ENCODE results near the gene MYH14.
A peak's percentile ranks its signal among the peaks of the same experiment; 100 is the strongest.

Gene MYH14

GRCh38 chr19:50195224-50195623, 8.2 kb upstream of the MYH14 start:
- DNase-seq, result no peak

DNA sequence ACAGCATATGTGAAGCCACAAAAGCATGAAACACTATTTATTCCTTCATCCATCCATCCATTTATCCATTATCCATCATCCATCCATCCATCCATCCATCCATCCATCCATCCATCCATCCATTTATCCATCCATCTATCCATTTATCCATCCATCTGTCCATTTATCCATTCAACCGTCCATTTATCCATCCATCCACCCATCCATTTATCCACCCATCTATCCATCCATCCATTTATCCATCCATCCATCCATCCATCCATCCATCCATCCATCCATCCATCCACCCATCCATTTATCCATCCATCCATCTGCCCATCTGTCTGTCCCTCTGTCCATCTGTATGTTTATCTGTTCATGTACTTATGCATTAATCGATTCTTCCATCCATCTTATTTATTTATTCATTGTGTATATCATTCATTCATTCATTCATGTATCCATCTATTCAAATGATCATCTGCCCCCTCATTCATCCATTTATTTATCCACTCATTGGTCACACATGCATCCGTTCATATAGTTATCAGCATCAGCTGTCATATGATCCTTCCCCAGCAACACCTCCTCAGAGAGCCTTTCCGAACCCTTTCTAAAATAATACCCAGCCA, 7.0 kb upstream of the MYH14 start:
- DNase-seq, result no peak

- DNase-seq, result no peak
These were observed 6.1 kb upstream of the MYH14 start for GRCh38 chr19:50197348-50197747.

DNA sequence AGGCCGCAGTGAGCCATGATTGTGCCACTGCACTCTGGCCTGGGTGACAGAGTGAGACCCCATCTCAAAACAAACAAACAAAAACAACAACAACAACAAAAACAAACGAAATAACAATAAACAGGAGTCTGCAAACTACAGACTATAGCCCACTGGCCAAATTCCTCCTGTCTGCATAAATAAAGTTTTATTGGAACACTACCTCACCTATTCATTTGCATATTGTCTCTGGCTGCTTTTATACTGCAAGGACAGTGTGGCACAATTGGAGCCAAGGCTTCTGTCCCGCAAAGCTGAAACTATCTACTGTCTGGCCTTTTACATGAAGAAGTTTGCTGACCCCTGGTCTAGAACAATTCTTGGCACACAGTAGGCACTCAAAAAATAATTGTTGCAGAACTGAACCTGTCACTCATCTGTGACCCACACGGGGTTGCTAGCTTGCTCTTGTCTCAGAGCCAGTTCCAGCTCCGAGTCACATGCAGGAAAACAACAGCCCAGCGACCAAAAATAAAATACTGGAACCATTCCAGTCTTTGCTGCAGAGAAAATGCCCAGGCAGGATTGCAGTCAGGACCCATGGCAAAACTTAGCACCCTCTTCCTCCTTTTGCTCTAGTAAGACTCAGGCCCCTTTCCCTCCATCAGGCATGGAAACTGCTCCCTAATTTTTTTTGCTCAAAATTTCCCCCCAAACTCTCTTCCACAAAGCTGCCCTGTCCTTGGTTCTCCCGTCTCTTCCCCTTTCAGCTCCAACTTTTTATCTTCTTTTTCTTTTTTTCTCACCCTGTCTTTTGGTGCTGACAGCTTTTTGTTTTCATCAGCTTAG, 4.8 kb upstream of the MYH14 start:
- no peak for DNase-seq

- DNase-seq, result no peak
These were observed 4.2 kb upstream of the MYH14 start for GRCh38 chr19:50199259-50199555.

GRCh38 chr19:50202386-50202785, 1.0 kb upstream of the MYH14 start:
- no peak for DNase-seq

DNA sequence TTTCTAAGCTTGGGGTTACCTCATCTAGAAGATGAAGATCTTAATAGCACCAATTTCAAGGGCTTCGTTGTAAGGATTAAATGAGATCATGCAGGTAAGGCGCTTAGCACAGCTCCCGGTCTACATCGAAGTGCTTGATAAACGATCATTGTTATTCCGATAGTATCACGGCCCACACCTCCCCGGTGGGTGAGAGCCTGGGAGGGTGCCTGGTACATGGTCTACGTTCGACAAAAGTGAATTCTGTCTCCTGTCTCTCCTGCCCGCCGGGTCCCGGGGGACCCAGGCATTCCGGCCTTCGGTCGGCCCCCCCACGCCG, 501 bp upstream of the MYH14 start:
- no peak for DNase-seq

DNA sequence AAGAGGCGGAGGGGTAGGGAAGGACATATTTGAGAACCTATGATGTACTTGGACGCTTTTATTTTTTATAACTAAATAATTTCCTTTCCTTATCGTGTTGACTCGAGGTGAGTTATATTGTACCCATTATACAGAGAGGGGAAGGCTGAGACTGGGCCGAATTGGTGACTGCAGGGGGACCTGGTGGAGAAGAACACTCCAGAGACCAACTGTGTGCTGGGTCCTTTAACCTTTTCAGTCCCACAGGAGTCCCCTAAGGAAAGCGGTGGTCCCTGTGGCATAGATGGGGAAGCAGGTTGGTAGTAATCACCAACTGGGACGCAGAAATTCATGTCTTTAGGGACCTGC, 633 bp downstream of the MYH14 start:
- no peak for DNase-seq

DNA sequence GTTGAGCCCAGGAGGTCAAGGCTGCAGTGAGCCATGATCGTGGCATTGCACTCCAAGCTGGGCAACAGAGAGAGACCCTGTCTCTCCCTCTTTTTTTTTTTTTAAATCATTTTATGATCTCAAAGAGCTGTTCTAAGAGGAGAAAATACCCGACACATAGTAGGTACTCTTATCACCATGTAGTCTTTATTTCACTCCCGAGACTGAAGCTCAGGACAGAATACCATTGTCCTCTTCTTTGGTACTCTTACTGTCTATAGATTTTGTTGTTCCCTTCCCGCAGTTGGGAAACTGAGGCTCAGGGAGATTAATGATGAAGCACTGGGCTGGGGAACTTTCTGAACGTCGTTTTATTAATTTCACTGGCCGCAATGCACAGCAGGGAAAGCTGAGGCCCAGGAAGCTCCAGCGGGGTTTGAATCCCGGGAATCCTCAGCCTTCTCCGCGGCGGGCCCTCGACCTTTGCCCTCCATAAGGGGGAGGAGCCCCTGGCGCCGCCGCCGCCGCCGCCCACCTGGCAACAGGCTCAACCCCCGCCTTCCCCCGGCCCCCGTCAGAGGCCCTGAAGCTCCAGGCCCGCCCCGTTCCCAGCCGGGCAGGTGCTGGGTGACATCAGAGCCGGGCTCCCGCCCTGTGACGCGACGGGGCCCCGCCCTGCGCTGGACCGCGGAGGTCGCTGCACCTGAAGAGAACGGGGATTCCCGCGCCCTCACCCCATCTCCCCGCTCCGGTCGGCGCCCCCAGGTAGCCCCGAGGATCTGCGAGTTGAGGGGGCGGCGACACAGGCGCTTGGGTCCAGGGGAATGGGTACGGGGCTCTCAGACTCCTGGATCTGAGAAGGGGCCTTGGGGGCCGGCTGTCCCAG, 1.6 kb downstream of the MYH14 start:
- no peak for DNase-seq

DNA sequence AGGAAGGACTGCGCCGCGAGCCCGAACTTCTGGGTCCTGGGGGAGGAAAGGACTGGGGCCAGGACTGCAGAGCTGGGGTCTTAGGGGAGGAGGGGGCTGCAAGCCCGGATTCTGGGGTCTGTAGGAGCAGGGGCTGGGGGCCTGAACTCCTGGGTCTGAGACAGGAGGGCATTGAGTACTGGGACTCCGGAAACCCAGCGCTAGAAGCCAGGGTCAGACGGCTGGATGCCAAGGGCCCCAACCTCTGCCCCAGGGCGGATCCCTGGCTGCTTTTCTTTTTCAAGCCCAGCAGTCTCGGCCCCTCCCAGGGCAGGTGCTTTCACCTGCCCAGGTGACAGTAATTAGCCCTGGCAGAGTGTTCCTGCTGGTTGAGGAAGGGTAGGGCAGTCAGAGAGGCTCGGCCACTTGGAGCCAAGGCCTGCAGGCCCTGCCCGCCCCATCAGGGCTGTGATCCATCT, 2.3 kb downstream of the MYH14 start:
- no peak for DNase-seq

DNA sequence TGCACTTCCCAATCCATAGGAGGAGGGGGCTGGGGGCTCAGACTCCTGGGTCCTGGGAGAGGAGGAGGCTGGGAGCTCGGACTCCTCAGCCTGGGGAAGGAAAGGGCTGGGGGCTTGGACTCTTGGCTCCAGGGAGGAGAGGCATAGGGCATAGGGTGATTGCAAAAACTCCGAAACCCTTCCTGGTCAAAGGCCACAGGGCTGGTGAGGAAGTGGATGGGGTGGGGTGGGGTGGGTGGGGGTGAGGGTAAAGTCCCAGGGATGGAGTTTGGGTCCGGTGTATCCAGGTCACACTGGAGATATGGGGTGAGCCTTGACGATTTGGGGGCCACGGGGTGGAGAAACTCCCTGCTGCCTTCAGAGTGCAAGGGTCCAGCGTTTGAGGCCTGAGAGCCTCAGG, 2.8 kb downstream of the MYH14 start:
- no peak for DNase-seq

GRCh38 chr19:50207730-50208129, 4.3 kb downstream of the MYH14 start:
- DNase-seq, result no peak

DNA sequence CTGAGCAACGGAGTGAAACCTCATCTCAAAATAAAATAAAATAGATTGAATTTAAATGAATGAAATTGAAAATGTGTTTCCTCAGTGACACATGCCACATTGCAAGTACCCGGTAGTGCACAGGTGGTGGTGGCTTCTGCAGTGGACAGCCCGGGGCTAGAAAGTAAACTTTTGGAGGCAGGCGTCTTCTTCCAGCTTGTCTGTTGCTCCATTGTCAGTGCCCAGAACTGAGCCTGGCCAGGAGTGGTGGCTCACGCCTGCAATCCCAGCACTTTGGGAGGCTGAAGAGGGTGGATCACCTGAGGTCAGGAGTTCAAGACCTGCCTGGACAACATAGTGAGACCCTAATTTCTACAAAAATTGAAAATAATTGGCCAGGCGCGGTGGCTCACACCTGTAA, 5.7 kb downstream of the MYH14 start:
- DNase-seq, result no peak

DNA sequence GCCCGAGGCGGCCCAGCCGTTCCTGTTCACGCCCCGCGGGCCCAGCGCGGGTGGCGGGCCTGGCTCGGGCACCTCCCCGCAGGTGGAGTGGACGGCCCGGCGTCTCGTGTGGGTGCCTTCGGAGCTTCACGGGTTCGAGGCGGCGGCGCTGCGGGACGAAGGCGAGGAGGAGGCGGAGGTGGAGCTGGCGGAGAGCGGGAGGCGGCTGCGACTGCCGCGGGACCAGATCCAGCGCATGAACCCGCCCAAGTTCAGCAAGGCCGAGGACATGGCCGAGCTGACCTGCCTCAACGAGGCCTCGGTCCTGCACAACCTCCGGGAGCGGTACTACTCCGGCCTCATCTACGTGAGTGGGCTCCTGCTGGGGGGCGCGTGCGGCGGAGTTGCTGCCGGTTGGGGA, 7.0 kb downstream of the MYH14 start:
- no peak for DNase-seq

- no peak for DNase-seq
These were observed 10.5 kb downstream of the MYH14 start for GRCh38 chr19:50213925-50214324.

GRCh38 chr19:50214699-50215543, 11.5 kb downstream of the MYH14 start:
- DNase-seq, result peak; percentile 10

GRCh38 chr19:50215820-50216219, 12.4 kb downstream of the MYH14 start:
- DNase-seq, result no peak

- DNase-seq, result no peak
These were observed 17.7 kb downstream of the MYH14 start for GRCh38 chr19:50221087-50221486.

- DNase-seq, result no peak
These were observed 19.4 kb downstream of the MYH14 start for GRCh38 chr19:50222691-50223438.

- DNase-seq, result no peak
These were observed 20.0 kb downstream of the MYH14 start for GRCh38 chr19:50223439-50223716.

GRCh38 chr19:50224986-50225747, 21.7 kb downstream of the MYH14 start:
- no peak for DNase-seq

DNA sequence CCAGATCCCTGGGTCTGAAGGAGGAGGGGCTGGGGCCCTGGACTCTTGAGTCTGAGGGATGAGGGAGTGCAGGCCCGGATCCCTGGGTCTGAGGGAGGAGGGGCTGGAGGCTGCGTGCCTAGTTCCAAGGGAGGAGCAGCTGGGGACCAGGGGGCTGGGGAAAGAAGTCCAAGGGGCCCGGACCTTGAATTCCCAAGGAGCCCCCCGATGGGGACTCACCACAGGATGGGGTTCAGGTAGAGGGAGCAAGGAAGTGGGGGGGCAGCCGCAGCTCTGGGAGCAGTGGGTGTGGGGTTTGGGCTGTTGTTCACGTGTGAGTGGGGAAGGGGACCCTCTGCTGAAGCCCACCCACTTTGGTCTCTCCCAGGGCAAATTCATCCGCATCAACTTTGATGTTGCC, 23.1 kb downstream of the MYH14 start:
- no peak for DNase-seq
